ENCODE measurements around the gene CENPP.

GRCh38 chr9:92405818-92406217 is 80.1 kb downstream of the CENPP start:
- TF ChIP-seq REST (IDR thresholded peaks at IDR 0.05; ENCODE audit: low read depth) = no peak
- no peak for TF ChIP-seq CREB1 (IDR thresholded peaks at IDR 0.05; ENCODE audit: low read depth)
- TF ChIP-seq EGR1 (IDR thresholded peaks at IDR 0.05) = no peak
- no peak for TF ChIP-seq NFIC (IDR thresholded peaks at IDR 0.05)
- TF ChIP-seq YY1 (IDR thresholded peaks at IDR 0.05; ENCODE audit: low read depth) = no peak
- TF ChIP-seq EP300 (IDR thresholded peaks at IDR 0.05; ENCODE audit: borderline replicate concordance) = no peak

Data from Ishikawa (cell line).